NT2/D1 (cell line): ENCODE data around the gene RPN1.

Experiments used
- YY1 ChIP-seq: IDR thresholded peaks from 2 replicates; pipeline ENCODE4 v1.6.1; 2011; ENCODE audit not compliant: insufficient read length, insufficient read depth
- ZNF274 ChIP-seq: IDR thresholded peaks from 2 replicates; pipeline ENCODE4 v1.6.1; 2011; ENCODE audit warnings: mild to moderate bottlenecking, low read depth, low read length

DNA sequence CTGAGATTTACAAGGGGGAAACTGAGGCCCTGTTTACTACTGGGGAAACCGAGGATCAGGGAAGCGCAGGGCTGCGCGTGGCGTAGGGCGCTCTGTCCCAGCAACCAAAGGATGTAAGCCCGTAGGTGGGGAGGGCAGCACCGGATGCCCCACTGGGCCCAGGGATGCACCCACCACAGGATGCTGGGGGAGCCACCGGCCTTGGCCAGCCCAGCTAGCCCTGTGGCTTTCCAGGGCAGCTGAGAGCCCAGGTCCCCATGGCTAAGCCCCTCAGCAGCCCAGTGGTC is 33.4 kb downstream of the RPN1 start:
- TF ChIP-seq YY1, result no peak
- TF ChIP-seq ZNF274, result no peak
